ENCODE measurements around the gene WWC1.

GRCh38 chr5:168382421-168382820, 91.0 kb downstream of the WWC1 start:
- no peak for TF ChIP-seq POLR2A (IDR thresholded peaks at IDR 0.05; ENCODE audit: low read depth, low read length)
- TF ChIP-seq POLR2AphosphoS5 (IDR thresholded peaks at IDR 0.05; ENCODE audit: low read depth, low read length), result no peak
- no peak for TF ChIP-seq TAF1 (IDR thresholded peaks at IDR 0.05; ENCODE audit: low read depth, low read length)
- no peak for TF ChIP-seq SPI1 (IDR thresholded peaks at IDR 0.05; ENCODE audit: low read depth, low read length)
- no peak for TF ChIP-seq PAX5 (IDR thresholded peaks at IDR 0.05; ENCODE audit: insufficient read depth, low read length, severe bottlenecking)
- TF ChIP-seq POU2F2 (IDR thresholded peaks at IDR 0.05; ENCODE audit: low read depth, low read length), result no peak

Data from GM12891 (cell line).